ENCODE results near the gene PACSIN3. TPM values are rescaled to one million over a fixed set of nuclear protein-coding genes. Genes with fewer than 3 reads are reported as not detected.
A peak's percentile ranks its signal among the peaks of the same experiment; 100 is the strongest.

PACSIN3 gene
- total RNA-seq, 1 experiment from 2014 or later: 63.1 TPM

GRCh38 chr11:47160753-47161133 lies 25.5 kb downstream of the PACSIN3 start:
- ChIA-PET POLR2A (no interaction called here), RAD21 (ENCODE audit: low non-redundant PET in 1 of 2, low total read pairs in 2 of 2, uncharacterized antibody in 2 of 2, unreplicated experiment in 2 of 2) (no interaction called here), CTCF (interaction anchor here (0.6 kb wide), 1 partner anchor 22 kb away, joined by 4 read pairs; no protein-coding TSS in a partner anchor)
- Histone ChIP-seq H3K4me2 (ENCODE audit: low read length) (no peak overlapping the region), H3K27ac (ENCODE audit: low read depth, low read length) (no peak overlapping the region), H3K4me1 (ENCODE audit: control insufficient read depth in 1 of 2, insufficient read depth in 2 of 2, low read length in 2 of 2) (no peaks in the 10 kb centered on the region), H2AFZ (ENCODE audit: low read depth, low read length, poor library complexity, severe bottlenecking) (no peak overlapping the region), H3K9me3 (ENCODE audit: control insufficient read depth in 1 of 2, insufficient read depth in 1 of 2, low read depth in 1 of 2, low read length in 2 of 2) (no peaks in the 10 kb centered on the region), H3K4me3 (replicated peaks in 1 of 2; ENCODE audit: low read depth in 1 of 2, low read length in 2 of 2) (no peak overlapping the region), H3K27me3 (ENCODE audit: insufficient read depth, low read length) (no peaks in the 10 kb centered on the region), H4K20me1 (ENCODE audit: insufficient read depth) (no peaks in the 10 kb centered on the region), H3K9ac (ENCODE audit: low read length) (no peak overlapping the region), H3K9me2 (ENCODE audit: insufficient read depth) (no peaks in the 10 kb centered on the region), H3K79me2 (ENCODE audit: insufficient read depth, low read length) (no peaks in the 10 kb centered on the region), H3K36me3 (ENCODE audit: control insufficient read depth in 1 of 2, insufficient read depth in 2 of 2, low read length in 2 of 2) (peaks cover 7 to 8% of the 10 kb centered on the region in 2 experiments; a peak in 2 of 4 replicates)
- intact Hi-C loops (cut with micrococcal nuclease): loop anchor here (1.0 kb wide), 2 partner anchors 195 to 271 kb away; no protein-coding TSS in a partner anchor
- no peak for DNase-seq (ENCODE audit: low read depth, low spot score)
- no TSS peak for BruUV-seq (replicated peaks)
- no peak for TF ChIP-seq CTCF (IDR thresholded peaks at IDR 0.05 in 2 of 3, conservative IDR thresholded peaks at IDR 0.05 in 1 of 3; ENCODE audit: borderline replicate concordance in 1 of 3, insufficient read depth in 1 of 3, low read depth in 2 of 3, low read length in 2 of 3)
- no peak for TF ChIP-seq REST (IDR thresholded peaks at IDR 0.05; ENCODE audit: low read depth)
- TF ChIP-seq SIN3A (IDR thresholded peaks at IDR 0.05; ENCODE audit: low read depth): no peak
- no peak for TF ChIP-seq SRF (IDR thresholded peaks at IDR 0.05; ENCODE audit: low read depth)
- no peak for TF ChIP-seq ZFX (IDR thresholded peaks at IDR 0.05)
- TF ChIP-seq POLR2AphosphoS5 (IDR thresholded peaks at IDR 0.05; ENCODE audit: low read depth, low read length): no peak
- no peak for TF ChIP-seq JUND (IDR thresholded peaks at IDR 0.05)
- no peak for TF ChIP-seq MAX (IDR thresholded peaks at IDR 0.05)
- TF ChIP-seq EZH2phosphoT487 (IDR thresholded peaks at IDR 0.05; ENCODE audit: borderline replicate concordance): no peak
- TF ChIP-seq EZH2 (IDR thresholded peaks at IDR 0.05): no peak
- TF ChIP-seq EGR1 (IDR thresholded peaks at IDR 0.05; ENCODE audit: low read depth): no peak
- no peak for TF ChIP-seq ATF3 (IDR thresholded peaks at IDR 0.05)
- no peak for TF ChIP-seq RAD21 (IDR thresholded peaks at IDR 0.05; ENCODE audit: low read depth)
- TF ChIP-seq TCF7L2 (IDR thresholded peaks at IDR 0.05; ENCODE audit: borderline replicate concordance, extremely low read depth, insufficient read depth, insufficient read length): no peak
- no peak for TF ChIP-seq FOSL1 (IDR thresholded peaks at IDR 0.05; ENCODE audit: low read depth)
- TF ChIP-seq YY1 (IDR thresholded peaks at IDR 0.05; ENCODE audit: extremely low read depth, insufficient replicate concordance, low read depth, low read length): no peak
- ATAC-seq: peak; percentile 12

Data from HCT116 (cell line).